HepG2 (cell line): Measurements from ENCODE around the gene GALK2. TPM values are rescaled to one million over a fixed set of nuclear protein-coding genes. Genes with fewer than 3 reads are reported as not detected.

Source experiments
- ATAC-seq: fragments of 200-7000 bp; cut with Tn5 transposase; 3 replicates; pipeline ENCODE4 v1.9.1; 2020; ENCODE audit warnings: mild to moderate bottlenecking, moderate library complexity
- BruUV-seq: library from RNA; stranded (reverse); fragments of 400-500 nt; replicated peaks from 2 replicates; lab custom pipeline; 2021; lab: Mats Ljungman, UMichigan
- CTCF ChIA-PET: fragments of 300-600 bp; formaldehyde crosslinking; extraction: SDS; loops from one replicate; lab custom pipeline; 2021; ENCODE audit warnings: low total read pairs, inconsistent platforms, low intra/inter-chr PET ratio; lab: Yijun Ruan, JAX
- POLR2A ChIA-PET: fragments of 350-600 bp; sonication (Branson Sonifier 250); formaldehyde crosslinking; loops from one replicate; lab custom pipeline; 2020; ENCODE audit warnings: antibody characterized with exemption, inconsistent platforms; lab: Yijun Ruan, JAX
- DNase-seq: peaks from one replicate; pipeline ENCODE4 v3.0.0-alpha.2; 2015; ENCODE audit warnings: low spot score
- FAIRE-seq: peaks from 3 replicates; lab custom pipeline; 2011; peaks lifted over from hg19 to GRCh38; lab: Jason Lieb, UNC
- H2AFZ ChIP-seq: one replicate; pipeline ENCODE4 v1.6.1; 2011; ENCODE audit warnings: low read length, inconsistent platforms
- H3K27ac ChIP-seq: fragments of 300-600 bp; 3 replicates; pipeline ENCODE4 v1.8.0; 2011; ENCODE audit warnings: mixed run types, mild to moderate bottlenecking, mixed read lengths, low read length, inconsistent platforms; ENCODE audit not compliant: insufficient read depth; ENCODE audit errors: extremely low read length
- H3K27me3 ChIP-seq, 2 experiments: fragments of 200-600 bp in 1 of 2; 2 replicates in 1 of 2; 3 replicates in 1 of 2; pipeline versions ENCODE4 v1.6.0 to v1.8.0; 2011; ENCODE audit warnings: low read length in 2 of 2, mild to moderate bottlenecking in 2 of 2, moderate library complexity in 2 of 2, inconsistent platforms in 1 of 2; ENCODE audit not compliant: insufficient read depth in 2 of 2, control insufficient read depth in 1 of 2
- H3K36me3 ChIP-seq, 2 experiments: fragments of 200-600 bp in 1 of 2; replicated peaks in 1 of 2; 2 replicates in 1 of 2; 3 replicates in 1 of 2; pipeline versions ENCODE4 v1.5.1 to v1.8.0; 2011; ENCODE audit warnings: low read length in 2 of 2, inconsistent platforms in 1 of 2; ENCODE audit not compliant: insufficient read depth in 2 of 2, control insufficient read depth in 1 of 2
- H3K4me1 ChIP-seq: 2 replicates; pipeline ENCODE4 v1.5.1; 2012; ENCODE audit warnings: low read length, inconsistent platforms; ENCODE audit not compliant: insufficient read depth
- H3K4me2 ChIP-seq: 2 replicates; pipeline ENCODE4 v1.6.0; 2011; ENCODE audit warnings: low read depth, low read length, inconsistent platforms
- H3K4me3 ChIP-seq, 3 experiments: fragments of 200-600 bp in 1 of 3; sonication (generic), shearing (Covaris generic) in 1 of 3; replicated peaks in 1 of 3; 2 replicates each; pipeline ENCODE4 v1.5.1; 2011 to 2016; ENCODE audit warnings: low read length in 3 of 3, inconsistent platforms in 2 of 3, low read depth in 2 of 3, mild to moderate bottlenecking in 2 of 3, control low read depth in 1 of 3, mixed read lengths in 1 of 3; ENCODE audit not compliant: insufficient read depth in 1 of 3
- H3K79me2 ChIP-seq: one replicate; pipeline ENCODE4 v1.6.1; 2011; ENCODE audit warnings: low read length, inconsistent platforms; ENCODE audit not compliant: insufficient read depth
- H3K9ac ChIP-seq: 2 replicates; pipeline ENCODE4 v1.6.0; 2011; ENCODE audit warnings: mild to moderate bottlenecking, low read depth, low read length, inconsistent platforms; ENCODE audit not compliant: insufficient read depth
- H3K9me3 ChIP-seq: 2 replicates; pipeline ENCODE4 v1.5.1; 2012; ENCODE audit warnings: mild to moderate bottlenecking, low read length
- H4K20me1 ChIP-seq: 2 replicates; pipeline ENCODE4 v1.6.0; 2011; ENCODE audit warnings: inconsistent platforms, mild to moderate bottlenecking, low read length, moderate library complexity; ENCODE audit not compliant: insufficient read depth
- GABPB1 ChIP-seq: IDR thresholded peaks from 2 replicates; pipeline ENCODE4 v1.6.1; 2016; ENCODE audit warnings: mild to moderate bottlenecking, missing genetic modification reagents, moderate library complexity, missing compliant biosample characterization
- MLXIP ChIP-seq: sonication (generic); formaldehyde crosslinking; IDR thresholded peaks from 2 replicates; pipeline ENCODE4 v1.9.0; 2021; ENCODE audit warnings: missing genetic modification reagents, borderline replicate concordance
- TAF1 ChIP-seq: sonication (generic); formaldehyde crosslinking; IDR thresholded peaks from 2 replicates; pipeline ENCODE4 v1.4.0; 2020; ENCODE audit warnings: missing genetic modification reagents
- TERF1 ChIP-seq: sonication (generic); formaldehyde crosslinking; IDR thresholded peaks from 2 replicates; pipeline ENCODE4 v1.8.0; 2022; ENCODE audit warnings: mild to moderate bottlenecking, missing genetic modification reagents, moderate library complexity
- TFDP1 ChIP-seq: IDR thresholded peaks from 2 replicates; pipeline ENCODE4 v1.6.1; 2016; ENCODE audit warnings: missing compliant biosample characterization, missing genetic modification reagents, borderline replicate concordance
- ZNF205 ChIP-seq: IDR thresholded peaks from 2 replicates; pipeline ENCODE4 v1.6.1; 2018; ENCODE audit warnings: missing biosample characterization, missing genetic modification reagents
- ZNF24 ChIP-seq: fragments of 450-650 bp; IDR thresholded peaks from 2 replicates; pipeline ENCODE4 v1.6.1; 2017; ENCODE audit warnings: antibody characterized with exemption, mild to moderate bottlenecking
- ZSCAN30 ChIP-seq: sonication (generic); formaldehyde crosslinking; IDR thresholded peaks from 2 replicates; pipeline ENCODE4 v1.5.0; 2020; ENCODE audit warnings: mild to moderate bottlenecking, missing genetic modification reagents
- WGBS: methylation state at CpG from one replicate; pipeline ENCODE4 v1.1.6; 2017; ENCODE audit warnings: low lambda C conversion rate; 5-methylcytosine and 5-hydroxymethylcytosine counted together
- in situ Hi-C: cut with HindIII; loops from 2 replicates; pipeline ENCODE4 v1.10.0; 2017; ENCODE audit warnings: low pct_unique_long_range_greater_than_20kb; ENCODE audit not compliant: extremely low pct_ligation_motif_present
- intact Hi-C: fragments of 100-400 bp; cut with micrococcal nuclease; formaldehyde crosslinking; loops from one replicate; pipeline ENCODE4 v1.10.0; 2022; ENCODE audit not compliant: unreplicated experiment
- polyA plus RNA-seq, 8 experiments: library from polyadenylated mRNA; depleted of rRNA in 3 of 8; stranded (reverse) in 7 of 8; unstranded in 1 of 8; fragments of >200 nt; fragmentation: Illumina TruSeq in 4 of 8; extraction: Trizol in 4 of 8; gene quantifications; 2 replicates each; pipeline versions ENCODE4 v1.2.1 to v1.2.3, GENCODE V29; 2011 to 2016; ENCODE audit warnings: low read depth in 4 of 8, missing spikeins in 1 of 8, mixed read lengths in 1 of 8; ENCODE audit not compliant: insufficient read depth in 1 of 8
- total RNA-seq, 5 experiments: library from RNA; depleted of rRNA; stranded (reverse); fragments of >200 nt; fragmentation: Illumina TruSeq; extraction: Trizol; gene quantifications; 2 replicates each; pipeline ENCODE4 v1.2.3, GENCODE V29; 2016; ENCODE audit warnings: low read depth in 1 of 5
- TF ChIP-seq, protein P1 (sequence below): sonication (generic); formaldehyde crosslinking; IDR thresholded peaks from 2 replicates; pipeline ENCODE4 v1.5.1; 2020; ENCODE audit warnings: missing genetic modification reagents, mild to moderate bottlenecking, borderline replicate concordance

Gene GALK2
- total and polyA plus RNA-seq, 2 of the 13 experiments (the other 11 are each of a cell fraction or from before 2014, with no cell fraction given), result 17.6 to 32.8 TPM

DNA sequence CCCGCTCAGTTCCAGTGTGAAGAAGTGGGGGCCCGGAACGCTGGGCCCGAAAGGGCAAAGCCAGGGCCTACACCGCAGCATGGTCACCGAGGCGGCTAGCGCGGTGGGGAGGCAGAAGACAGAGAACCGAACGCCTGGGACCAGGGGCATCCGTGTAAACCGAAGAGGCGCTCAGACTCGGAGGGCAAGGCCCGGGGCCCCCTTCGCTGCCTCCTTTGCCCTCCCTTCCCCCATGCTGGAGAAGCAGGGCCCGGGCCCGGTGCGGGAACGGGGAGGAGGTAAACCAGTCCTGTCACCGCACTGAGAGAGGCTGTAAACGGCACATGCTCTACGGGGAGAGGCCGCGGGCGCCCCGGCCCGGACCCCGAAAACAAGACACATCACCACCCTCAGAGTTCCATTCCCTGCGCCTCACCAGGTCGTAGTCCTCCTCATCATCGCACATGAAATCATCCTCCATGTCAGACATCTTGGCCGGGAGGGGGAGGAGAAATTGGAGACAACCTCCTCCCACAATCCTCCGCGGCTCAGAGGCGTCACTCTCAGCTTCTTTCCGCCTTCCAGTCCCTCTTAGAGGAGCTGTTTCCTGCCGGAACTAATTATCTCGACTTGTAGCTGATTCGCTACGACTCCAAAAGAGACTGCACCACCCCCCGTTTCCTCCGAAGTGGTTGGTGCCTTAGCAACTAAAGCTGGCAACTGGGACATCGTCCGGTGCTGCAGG is 14.8 kb upstream of the GALK2 start, which contains the start of gene COPS2:
COPS2 (minus strand) TSS at position 490 of the 724 bp plus-strand sequence; CDS start at position 469, 21 bp downstream.
- POLR2A ChIA-PET, result interaction anchor here (0.8 to 3.7 kb wide), 5 partner anchors 10 to 1200 kb away, joined by 3 to 40 read pairs (median 4); partner anchors contain the start of genes DTWD1, GABPB1, GALK2 and SECISBP2L
- Histone ChIP-seq H3K27ac (peak within 1 kb of the TSS; percentile 76), H3K27me3 (no peaks in the 10 kb centered on the region; a peak in 1 of 5 replicates), H3K4me2 (peak within 1 kb of the TSS; percentile 84), H3K9ac (peak within 1 kb of the TSS; percentile 88), H2AFZ (peak within 1 kb of the TSS; percentile 93), H3K79me2 (peaks cover 65% of the 10 kb centered on the region), H3K9me3 (no peaks in the 10 kb centered on the region), H3K4me1 (peaks cover 31% of the 10 kb centered on the region), H4K20me1 (peaks cover 20% of the 10 kb centered on the region), H3K4me3 (peak within 1 kb of the TSS; percentile 68 to 86 (median 82)), H3K36me3 (no peaks in the 10 kb centered on the region)
- in situ Hi-C loops (no loop called here), intact Hi-C loops (loop anchor here (2.0 kb wide), 2 partner anchors 16 to 70 kb away; partner anchors contain the start of gene GALK2)
- FAIRE-seq (peak; percentile 74), DNase-seq (peak; percentile 96), ATAC-seq (peak; percentile 96)
- WGBS, result under 1% methylated on average over 29 of the region's 46 CpGs
- TSS peak; percentile 64 for BruUV-seq
- CTCF ChIA-PET, result no interaction called here
- TF ChIP-seq TAF1 (CRISPR knock-in tag) (peak; percentile 70; the same call in 1 of the 2 replicates), MLXIP (CRISPR knock-in tag) (0 out of 2 replicates have a peak, but pooled peaks have one; percentile 17), TERF1 (CRISPR knock-in tag) (no peak), ZSCAN30 (CRISPR knock-in tag) (no peak), ZNF205 (CRISPR knock-in tag) (peak; percentile 64; the same call in 1 of the 2 replicates), TFDP1 (CRISPR knock-in tag) (peak; percentile 27; the same call in 1 of the 2 replicates), GABPB1 (peak; percentile 97), ZNF24 (peak; percentile 61; the same call in 1 of the 2 replicates)
- TF ChIP-seq, protein P1, sequence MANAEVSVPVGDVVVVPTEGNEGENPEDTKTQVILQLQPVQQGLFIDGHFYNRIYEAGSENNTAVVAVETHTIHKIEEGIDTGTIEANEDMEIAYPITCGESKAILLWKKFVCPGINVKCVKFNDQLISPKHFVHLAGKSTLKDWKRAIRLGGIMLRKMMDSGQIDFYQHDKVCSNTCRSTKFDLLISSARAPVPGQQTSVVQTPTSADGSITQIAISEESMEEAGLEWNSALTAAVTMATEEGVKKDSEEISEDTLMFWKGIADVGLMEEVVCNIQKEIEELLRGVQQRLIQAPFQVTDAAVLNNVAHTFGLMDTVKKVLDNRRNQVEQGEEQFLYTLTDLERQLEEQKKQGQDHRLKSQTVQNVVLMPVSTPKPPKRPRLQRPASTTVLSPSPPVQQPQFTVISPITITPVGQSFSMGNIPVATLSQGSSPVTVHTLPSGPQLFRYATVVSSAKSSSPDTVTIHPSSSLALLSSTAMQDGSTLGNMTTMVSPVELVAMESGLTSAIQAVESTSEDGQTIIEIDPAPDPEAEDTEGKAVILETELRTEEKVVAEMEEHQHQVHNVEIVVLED (CRISPR knock-in tag), result peak; percentile 46; the same call in 1 of the 2 replicates
